Osteocyte (in vitro differentiated cells): Measurements from ENCODE around the gene LEP. TPM values are rescaled to one million over a fixed set of nuclear protein-coding genes. Genes with fewer than 3 reads are reported as not detected.

Experiments used
- DNase-seq: peaks from one replicate; pipeline ENCODE4 v3.0.0; 2021; ENCODE audit warnings: mixed read lengths; ENCODE audit not compliant: unreplicated experiment; ENCODE audit errors: extremely low spot score
- H3K27ac Mint-ChIP-seq: one replicate; pipeline ENCODE4 v1.8.0; 2021; ENCODE audit warnings: mild to moderate bottlenecking, mixed read lengths; ENCODE audit not compliant: unreplicated experiment
- H3K27me3 Mint-ChIP-seq: one replicate; pipeline ENCODE4 v1.8.0; 2021; ENCODE audit warnings: mixed read lengths; ENCODE audit not compliant: unreplicated experiment
- H3K36me3 Mint-ChIP-seq: one replicate; pipeline ENCODE4 v1.8.0; 2021; ENCODE audit warnings: mixed read lengths; ENCODE audit not compliant: unreplicated experiment
- H3K4me1 Mint-ChIP-seq: one replicate; pipeline ENCODE4 v1.8.0; 2021; ENCODE audit warnings: mixed read lengths; ENCODE audit not compliant: unreplicated experiment
- H3K4me3 Mint-ChIP-seq: one replicate; pipeline ENCODE4 v1.8.0; 2021; ENCODE audit warnings: mild to moderate bottlenecking, moderate library complexity, mixed read lengths; ENCODE audit not compliant: unreplicated experiment
- H3K9me3 Mint-ChIP-seq: one replicate; pipeline ENCODE4 v1.8.0; 2021; ENCODE audit warnings: mixed read lengths; ENCODE audit not compliant: unreplicated experiment
- CTCF ChIP-seq: fragments of 200-600 bp; sonication (generic); IDR thresholded peaks from 2 replicates; pipeline ENCODE4 v1.5.0; 2021; ENCODE audit warnings: antibody characterized with exemption, mild to moderate bottlenecking, moderate library complexity
- total RNA-seq: library from RNA; stranded (reverse); gene quantifications from 2 replicates; pipeline ENCODE4 v1.2.1, GENCODE V29; 2021

Gene LEP
- total RNA-seq, 1 donor from 2014 or later = not detected

- H3K36me3 Mint-ChIP-seq = no peaks in the 10 kb centered on the region
- H3K4me3 Mint-ChIP-seq = no peak overlapping the region
- no peak for DNase-seq
- no peaks in the 10 kb centered on the region for H3K9me3 Mint-ChIP-seq
- TF ChIP-seq CTCF = no peak
- H3K27me3 Mint-ChIP-seq = peaks cover 17% of the 10 kb centered on the region
- H3K4me1 Mint-ChIP-seq = peaks cover 15% of the 10 kb centered on the region
- H3K27ac Mint-ChIP-seq = no peak overlapping the region
These were observed 19.2 kb downstream of the LEP start for GRCh38 chr7:128260069-128260795.

GRCh38 chr7:128262273-128263028 lies 21.4 kb downstream of the LEP start:
- DNase-seq = no peak

GRCh38 chr7:128263420-128263819 lies 22.3 kb downstream of the LEP start:
- H3K27ac Mint-ChIP-seq = no peak overlapping the region
- peaks cover 45% of the 10 kb centered on the region for H3K4me1 Mint-ChIP-seq
- DNase-seq = no peak
- no peak overlapping the region for H3K4me3 Mint-ChIP-seq
- H3K27me3 Mint-ChIP-seq = peaks cover 4% of the 10 kb centered on the region
- H3K36me3 Mint-ChIP-seq = no peaks in the 10 kb centered on the region
- H3K9me3 Mint-ChIP-seq = no peaks in the 10 kb centered on the region
- no peak for TF ChIP-seq CTCF

More at GRCh38 chr7:128262273-128263028, 21.4 kb downstream of the LEP start:
- H3K4me1 Mint-ChIP-seq = peaks cover 35% of the 10 kb centered on the region
- no peak for TF ChIP-seq CTCF
- H3K27me3 Mint-ChIP-seq = peaks cover 8% of the 10 kb centered on the region
- H3K27ac Mint-ChIP-seq = no peak overlapping the region
- H3K9me3 Mint-ChIP-seq = no peaks in the 10 kb centered on the region
- no peaks in the 10 kb centered on the region for H3K36me3 Mint-ChIP-seq
- H3K4me3 Mint-ChIP-seq = no peak overlapping the region

GRCh38 chr7:128264477-128264876 lies 23.4 kb downstream of the LEP start:
- DNase-seq = no peak
- no peaks in the 10 kb centered on the region for H3K9me3 Mint-ChIP-seq
- no peak overlapping the region for H3K4me3 Mint-ChIP-seq
- peaks cover 2% of the 10 kb centered on the region for H3K27me3 Mint-ChIP-seq
- peaks cover 49% of the 10 kb centered on the region for H3K4me1 Mint-ChIP-seq
- H3K36me3 Mint-ChIP-seq = no peaks in the 10 kb centered on the region
- no peak for TF ChIP-seq CTCF
- H3K27ac Mint-ChIP-seq = no peak overlapping the region
